ENCODE results near the gene CLCA1.
A peak's percentile ranks its signal among the peaks of the same experiment; 100 is the strongest.

The CLCA1 gene

GRCh38 chr1:86468501-86468977 lies at the start of gene CLCA1:
TSS of gene CLCA1 (plus strand) at chr1:86468927. CDS start at chr1:86468972, 45 bp downstream.
- DNase-seq (ENCODE audit: low read depth), result no peak
- no peak within 1 kb of the TSS for H3K4me3 ChIP-seq (ENCODE audit: control insufficient read depth, low read depth, low read length)
- no peak for TF ChIP-seq CTCF (IDR thresholded peaks at IDR 0.05; ENCODE audit: control insufficient read depth, insufficient read depth, low read depth, low read length, missing control alignments)

GRCh38 chr1:86419277-86419903 lies 49.3 kb upstream of the CLCA1 start:
- DNase-seq (ENCODE audit: low read depth), result no peak
- peak; percentile 75 for TF ChIP-seq CTCF (IDR thresholded peaks at IDR 0.05; ENCODE audit: control insufficient read depth, insufficient read depth, low read depth, low read length, missing control alignments)
- no peak overlapping the region for H3K4me3 ChIP-seq (ENCODE audit: control insufficient read depth, low read depth, low read length)

- no peak for DNase-seq (ENCODE audit: low read depth)
- no peak for TF ChIP-seq CTCF (IDR thresholded peaks at IDR 0.05; ENCODE audit: control insufficient read depth, insufficient read depth, low read depth, low read length, missing control alignments)
- no peak overlapping the region for H3K4me3 ChIP-seq (ENCODE audit: control insufficient read depth, low read depth, low read length)
Measured at GRCh38 chr1:86421601-86422280, 47.0 kb upstream of the CLCA1 start.

- TF ChIP-seq CTCF (IDR thresholded peaks at IDR 0.05; ENCODE audit: control insufficient read depth, insufficient read depth, low read depth, low read length, missing control alignments), result no peak
- no peak for DNase-seq (ENCODE audit: low read depth)
- H3K4me3 ChIP-seq (ENCODE audit: control insufficient read depth, low read depth, low read length), result no peak overlapping the region
Measured at GRCh38 chr1:86423473-86423872, 45.3 kb upstream of the CLCA1 start.

- no peak within 1 kb of the TSS for H3K4me3 ChIP-seq (ENCODE audit: control insufficient read depth, low read depth, low read length)
- DNase-seq (ENCODE audit: low read depth), result no peak
- TF ChIP-seq CTCF (IDR thresholded peaks at IDR 0.05; ENCODE audit: control insufficient read depth, insufficient read depth, low read depth, low read length, missing control alignments), result no peak
Measured at GRCh38 chr1:86423873-86424272, 44.9 kb upstream of the CLCA1 start, which contains the start of gene CLCA2. TSS of gene CLCA2 (plus strand) at chr1:86424171. CDS start at chr1:86424248, 77 bp downstream.

GRCh38 chr1:86429122-86429725 lies 39.5 kb upstream of the CLCA1 start:
- TF ChIP-seq CTCF (IDR thresholded peaks at IDR 0.05; ENCODE audit: control insufficient read depth, insufficient read depth, low read depth, low read length, missing control alignments), result no peak
- no peak for DNase-seq (ENCODE audit: low read depth)
- no peak overlapping the region for H3K4me3 ChIP-seq (ENCODE audit: control insufficient read depth, low read depth, low read length)
